Liver (tissue), 9 donors: ENCODE data around the gene PLOD3. TPM values are rescaled to one million over a fixed set of nuclear protein-coding genes. Genes with fewer than 3 reads are reported as not detected.

Source experiments
- DNase-seq: peaks from one replicate; pipeline ENCODE4 v3.0.0-alpha.2; 2017; ENCODE audit warnings: low spot score
- H3K27ac ChIP-seq, 2 donors: one replicate each; pipeline ENCODE4 v1.7.0; 2013; ENCODE audit warnings: inconsistent platforms in 2 of 2, low read length in 2 of 2, control low read depth in 1 of 2, low read depth in 1 of 2, mild to moderate bottlenecking in 1 of 2
- H3K27me3 ChIP-seq, 4 donors: one replicate each; pipeline versions ENCODE4 v1.6.1 to v1.7.0; 2013; ENCODE audit warnings: low read length in 3 of 4, inconsistent platforms in 1 of 4, mild to moderate bottlenecking in 1 of 4, moderate library complexity in 1 of 4; ENCODE audit not compliant: control insufficient read depth in 4 of 4, insufficient read depth in 4 of 4
- H3K36me3 ChIP-seq, 4 donors: one replicate each; pipeline versions ENCODE4 v1.6.1 to v1.7.0; 2013; ENCODE audit warnings: low read length in 3 of 4, mild to moderate bottlenecking in 3 of 4, low read depth in 1 of 4, moderate library complexity in 1 of 4; ENCODE audit not compliant: control insufficient read depth in 4 of 4, insufficient read depth in 3 of 4
- H3K4me1 ChIP-seq, 4 donors: one replicate each; pipeline versions ENCODE4 v1.6.1 to v1.7.0; 2013; ENCODE audit warnings: low read length in 3 of 4, mild to moderate bottlenecking in 3 of 4, moderate library complexity in 1 of 4; ENCODE audit not compliant: control insufficient read depth in 4 of 4, insufficient read depth in 4 of 4
- H3K4me3 ChIP-seq, 3 donors: one replicate each; pipeline versions ENCODE4 v1.6.1 to v1.7.0; 2013; ENCODE audit warnings: low read length in 3 of 3, control low read depth in 1 of 3, low read depth in 1 of 3, mild to moderate bottlenecking in 1 of 3
- H3K9ac ChIP-seq, 2 donors: one replicate each; pipeline ENCODE4 v1.7.0; 2013; ENCODE audit warnings: low read length in 2 of 2, mild to moderate bottlenecking in 2 of 2, moderate library complexity in 2 of 2, control low read depth in 1 of 2, low read depth in 1 of 2
- H3K9me3 ChIP-seq, 4 donors: one replicate each; pipeline versions ENCODE4 v1.6.1 to v1.7.0; 2013; ENCODE audit warnings: low read length in 3 of 4; ENCODE audit not compliant: control insufficient read depth in 4 of 4
- CTCF ChIP-seq: fragments of 150-350 bp; IDR thresholded peaks from 2 replicates; pipeline ENCODE4 v1.5.1; 2017; ENCODE audit warnings: improper control_type of control experiment, low read depth, low read length; ENCODE audit not compliant: missing input control
- EGR1 ChIP-seq, 2 donors: IDR thresholded peaks; 2 replicates each; pipeline ENCODE4 v1.6.1; 2016 to 2018; ENCODE audit warnings: antibody characterized with exemption in 2 of 2, low read depth in 2 of 2
- FOXA1 ChIP-seq: IDR thresholded peaks from 2 replicates; pipeline ENCODE4 v1.6.1; 2016; ENCODE audit warnings: antibody characterized with exemption
- FOXA2 ChIP-seq: IDR thresholded peaks from 2 replicates; pipeline ENCODE4 v1.6.1; 2016; ENCODE audit warnings: antibody characterized with exemption
- GABPA ChIP-seq, 2 donors: IDR thresholded peaks in 1 of 2; conservative IDR thresholded peaks in 1 of 2; 2 replicates each; pipeline ENCODE4 v1.6.1; 2016; ENCODE audit warnings: antibody characterized with exemption in 2 of 2, mild to moderate bottlenecking in 1 of 2, moderate library complexity in 1 of 2
- HNF4A ChIP-seq, 2 donors: conservative IDR thresholded peaks; 2 replicates each; pipeline ENCODE4 v1.6.1; 2016; ENCODE audit warnings: antibody characterized with exemption in 2 of 2, mild to moderate bottlenecking in 2 of 2
- HNF4G ChIP-seq: IDR thresholded peaks from 2 replicates; pipeline ENCODE4 v1.6.1; 2016; ENCODE audit warnings: antibody characterized with exemption
- JUND ChIP-seq, 2 donors: IDR thresholded peaks; 2 replicates each; pipeline ENCODE4 v1.6.1; 2016; ENCODE audit warnings: antibody characterized with exemption in 2 of 2
- MAX ChIP-seq: IDR thresholded peaks from 2 replicates; pipeline ENCODE4 v1.6.1; 2016; ENCODE audit warnings: antibody characterized with exemption
- NR2F2 ChIP-seq: IDR thresholded peaks from 2 replicates; pipeline ENCODE4 v1.6.1; 2016; ENCODE audit warnings: antibody characterized with exemption
- RAD21 ChIP-seq, 2 donors: IDR thresholded peaks; 2 replicates each; pipeline ENCODE4 v1.6.1; 2016; ENCODE audit warnings: antibody characterized with exemption in 2 of 2, mild to moderate bottlenecking in 2 of 2
- REST ChIP-seq: IDR thresholded peaks from 2 replicates; pipeline ENCODE4 v1.6.1; 2016; ENCODE audit warnings: antibody characterized with exemption, mild to moderate bottlenecking
- RXRA ChIP-seq, 2 donors: IDR thresholded peaks; 2 replicates each; pipeline ENCODE4 v1.6.1; 2017 to 2018; ENCODE audit warnings: antibody characterized with exemption in 2 of 2, mild to moderate bottlenecking in 1 of 2
- SP1 ChIP-seq: IDR thresholded peaks from 2 replicates; pipeline ENCODE4 v1.6.1; 2018; ENCODE audit warnings: antibody characterized with exemption, mild to moderate bottlenecking
- TAF1 ChIP-seq: conservative IDR thresholded peaks from 2 replicates; pipeline ENCODE4 v1.6.1; 2016; ENCODE audit warnings: antibody characterized with exemption, mild to moderate bottlenecking
- YY1 ChIP-seq: IDR thresholded peaks from 2 replicates; pipeline ENCODE4 v1.6.1; 2016; ENCODE audit warnings: antibody characterized with exemption, mild to moderate bottlenecking
- WGBS: extraction: QIAGEN DNeasy Blood & Tissue Kit; methylation state at CpG from one replicate; pipeline ENCODE4 v1.1.7; 2013; 5-methylcytosine and 5-hydroxymethylcytosine counted together
- polyA plus RNA-seq, 2 donors: library from polyadenylated mRNA; stranded (reverse) in 1 of 2; unstranded in 1 of 2; fragments of 200-250 nt in 1 of 2; fragments of >200 nt in 1 of 2; fragmentation: Nextera tagmentation in 1 of 2; extraction: Ambion mirVana in 1 of 2; gene quantifications; one replicate each; pipeline versions ENCODE4 v1.2.1 to v1.2.3, GENCODE V29; 2013 to 2015
- total RNA-seq, 2 donors: library from RNA; depleted of rRNA; stranded (reverse); fragments of >200 nt; gene quantifications; one replicate each; pipeline ENCODE4 v1.2.3, GENCODE V29; 2014
- TF ChIP-seq, protein P1 (sequence below): IDR thresholded peaks from 2 replicates; pipeline ENCODE4 v1.6.1; 2016; ENCODE audit warnings: antibody characterized with exemption
- TF ChIP-seq, protein P2 (sequence below): IDR thresholded peaks from 2 replicates; pipeline ENCODE4 v1.6.1; 2016; ENCODE audit warnings: antibody characterized with exemption
- donor health status: healthy.
- donor health status: healthy.
- donor health status: healthy.
- donor health status: healthy.
- donor health status: healthy.

PLOD3 gene
- total and polyA plus RNA-seq, 4 donors, result 19.4 to 42.9 (median 27.7) TPM

DNA sequence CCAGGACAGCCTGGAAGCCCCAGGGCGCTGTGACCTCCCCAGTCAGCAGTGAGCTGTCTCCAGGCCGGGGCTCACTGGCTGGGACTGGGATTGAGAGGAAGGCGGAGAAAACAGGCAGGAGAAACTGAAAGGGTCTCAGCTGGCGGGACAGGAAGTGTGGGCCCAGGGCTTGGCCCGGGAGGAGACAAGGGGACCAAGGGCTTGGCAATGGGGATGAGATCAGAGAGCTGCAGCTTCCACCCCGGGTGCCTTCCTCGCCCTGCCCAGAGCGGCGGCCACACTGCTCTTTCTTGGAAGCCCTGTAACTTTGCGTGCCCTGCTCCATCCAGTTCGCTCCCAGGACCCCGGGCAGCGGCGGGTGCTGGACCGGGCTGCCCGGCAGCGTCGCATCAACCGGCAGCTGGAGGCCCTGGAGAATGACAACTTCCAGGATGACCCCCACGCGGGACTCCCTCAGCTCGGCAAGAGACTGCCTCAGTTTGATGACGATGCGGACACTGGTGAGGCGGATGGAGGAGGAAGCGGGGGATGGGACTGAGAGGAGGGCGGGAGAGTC lies 5.0 kb upstream of the PLOD3 start:
- Histone ChIP-seq H3K27me3 (no peaks in the 10 kb centered on the region), H3K4me1 (peaks cover 14 to 26% (median 21%) of the 10 kb centered on the region in 4 donors), H3K36me3 (peaks cover 13 to 35% (median 23%) of the 10 kb centered on the region in 4 donors), H3K27ac (no peak overlapping the region), H3K9ac (no peak overlapping the region), H3K9me3 (no peaks in the 10 kb centered on the region), H3K4me3 (no peak overlapping the region)
- 95% methylated on average over 27 of the region's 27 CpGs for WGBS
- DNase-seq, result no peak
- TF ChIP-seq RAD21 (IDR thresholded peaks at IDR 0.05), result no peak
- TF ChIP-seq JUND (IDR thresholded peaks at IDR 0.05), result no peak

DNA sequence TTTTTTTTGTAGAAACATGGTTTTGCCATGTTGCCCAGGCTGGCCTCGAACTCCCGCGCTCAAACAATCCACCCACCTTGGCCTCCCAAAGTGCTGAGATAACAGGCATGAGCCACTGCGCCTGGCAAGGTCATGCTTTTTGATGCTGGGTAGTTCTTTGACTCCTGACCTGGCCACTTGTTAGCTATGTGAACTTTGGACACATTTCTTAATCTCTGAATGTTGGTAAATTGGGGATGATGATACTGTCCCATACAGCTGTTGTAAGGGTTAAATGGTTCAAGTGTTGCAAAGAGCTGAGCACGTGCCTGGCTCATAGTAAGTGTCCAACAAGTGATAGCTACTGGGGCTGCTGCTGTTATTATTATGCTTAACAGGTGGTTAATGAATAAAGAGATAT lies 2.9 kb upstream of the PLOD3 start:
- TF ChIP-seq GABPA (IDR thresholded peaks at IDR 0.05 in 1 of 2, conservative IDR thresholded peaks at IDR 0.05 in 1 of 2), result peak in 1 of 2 donors; percentile 76
- TF ChIP-seq HNF4G, result peak; percentile 97
- TF ChIP-seq, protein P1, sequence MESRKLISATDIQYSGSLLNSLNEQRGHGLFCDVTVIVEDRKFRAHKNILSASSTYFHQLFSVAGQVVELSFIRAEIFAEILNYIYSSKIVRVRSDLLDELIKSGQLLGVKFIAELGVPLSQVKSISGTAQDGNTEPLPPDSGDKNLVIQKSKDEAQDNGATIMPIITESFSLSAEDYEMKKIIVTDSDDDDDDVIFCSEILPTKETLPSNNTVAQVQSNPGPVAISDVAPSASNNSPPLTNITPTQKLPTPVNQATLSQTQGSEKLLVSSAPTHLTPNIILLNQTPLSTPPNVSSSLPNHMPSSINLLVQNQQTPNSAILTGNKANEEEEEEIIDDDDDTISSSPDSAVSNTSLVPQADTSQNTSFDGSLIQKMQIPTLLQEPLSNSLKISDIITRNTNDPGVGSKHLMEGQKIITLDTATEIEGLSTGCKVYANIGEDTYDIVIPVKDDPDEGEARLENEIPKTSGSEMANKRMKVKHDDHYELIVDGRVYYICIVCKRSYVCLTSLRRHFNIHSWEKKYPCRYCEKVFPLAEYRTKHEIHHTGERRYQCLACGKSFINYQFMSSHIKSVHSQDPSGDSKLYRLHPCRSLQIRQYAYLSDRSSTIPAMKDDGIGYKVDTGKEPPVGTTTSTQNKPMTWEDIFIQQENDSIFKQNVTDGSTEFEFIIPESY, result peak; percentile 94
- TF ChIP-seq HNF4A (conservative IDR thresholded peaks at IDR 0.05), result peak; percentile 99
- TF ChIP-seq MAX, result peak; percentile 94
- TF ChIP-seq EGR1 (IDR thresholded peaks at IDR 0.05; ENCODE audit: low read depth in 2 of 2), result peak; percentile 67 to 79
- peak; percentile 82 to 88 for TF ChIP-seq JUND (IDR thresholded peaks at IDR 0.05)
- no peak for TF ChIP-seq CTCF
- peak; percentile 81 for TF ChIP-seq FOXA1
- TF ChIP-seq NR2F2, result peak; percentile 93
- TF ChIP-seq, protein P2, sequence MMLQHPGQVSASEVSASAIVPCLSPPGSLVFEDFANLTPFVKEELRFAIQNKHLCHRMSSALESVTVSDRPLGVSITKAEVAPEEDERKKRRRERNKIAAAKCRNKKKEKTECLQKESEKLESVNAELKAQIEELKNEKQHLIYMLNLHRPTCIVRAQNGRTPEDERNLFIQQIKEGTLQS, result peak; percentile 90
- peak; percentile 48 for TF ChIP-seq FOXA2
- peak; percentile 57 to 60 for TF ChIP-seq RAD21 (IDR thresholded peaks at IDR 0.05)
- peak; percentile 88 for TF ChIP-seq REST
- TF ChIP-seq YY1, result peak; percentile 77
- TF ChIP-seq RXRA (IDR thresholded peaks at IDR 0.05), result peak; percentile 98
- TF ChIP-seq TAF1, result no peak
- peak; percentile 96 for TF ChIP-seq SP1
- peak overlapping the region; percentile 96 to 99 for H3K27ac ChIP-seq
- peaks cover 20 to 39% (median 32%) of the 10 kb centered on the region in 4 donors for H3K4me1 ChIP-seq
- H3K9ac ChIP-seq, result no peak overlapping the region
- 39% methylated on average over 5 of the region's 5 CpGs for WGBS
- H3K36me3 ChIP-seq, result peaks cover 7 to 23% (median 16%) of the 10 kb centered on the region in 4 donors
- DNase-seq, result no peak
- no peaks in the 10 kb centered on the region for H3K27me3 ChIP-seq
- H3K4me3 ChIP-seq, result no peak overlapping the region
- H3K9me3 ChIP-seq, result no peaks in the 10 kb centered on the region
